Endodermal cell (in vitro differentiated cells): ENCODE measurements around the gene NSUN2. TPM values are rescaled to one million over a fixed set of nuclear protein-coding genes. Genes with fewer than 3 reads are reported as not detected.

Experiments
- DNase-seq: peaks from one replicate; pipeline ENCODE4 v3.0.0-alpha.2; 2017
- H3K27ac ChIP-seq: 2 replicates; pipeline ENCODE4 v1.5.1; 2013; ENCODE audit warnings: mild to moderate bottlenecking, low read depth, low read length, moderate library complexity
- H3K27me3 ChIP-seq: 2 replicates; pipeline ENCODE4 v1.6.1; 2013; ENCODE audit warnings: mild to moderate bottlenecking, low read length, moderate library complexity; ENCODE audit not compliant: insufficient read depth, control insufficient read depth, poor library complexity, severe bottlenecking
- H3K36me3 ChIP-seq: 2 replicates; pipeline ENCODE4 v1.7.0; 2013; ENCODE audit warnings: mild to moderate bottlenecking, low read length, moderate library complexity; ENCODE audit not compliant: control insufficient read depth, insufficient read depth
- H3K4me1 ChIP-seq: one replicate; pipeline ENCODE4 v1.7.0; 2013; ENCODE audit warnings: low read length; ENCODE audit not compliant: control insufficient read depth, insufficient read depth
- H3K4me3 ChIP-seq: 2 replicates; pipeline ENCODE4 v1.5.1; 2013; ENCODE audit warnings: mild to moderate bottlenecking, low read length, moderate library complexity
- H3K9ac ChIP-seq: 2 replicates; pipeline ENCODE4 v1.6.1; 2013; ENCODE audit warnings: mild to moderate bottlenecking, low read length, moderate library complexity; ENCODE audit not compliant: poor library complexity, severe bottlenecking; ENCODE audit errors: extremely low read depth
- H3K9me3 ChIP-seq: 2 replicates; pipeline ENCODE4 v1.6.1; 2013; ENCODE audit warnings: mild to moderate bottlenecking, low read length, moderate library complexity; ENCODE audit not compliant: control insufficient read depth
- H3K27ac Mint-ChIP-seq: 2 replicates; pipeline ENCODE4 v1.8.0; 2020; ENCODE audit warnings: mixed read lengths
- H3K27me3 Mint-ChIP-seq: 2 replicates; pipeline ENCODE4 v1.8.0; 2021; ENCODE audit warnings: mild to moderate bottlenecking, mixed read lengths; ENCODE audit not compliant: insufficient read depth
- H3K36me3 Mint-ChIP-seq: 2 replicates; pipeline ENCODE4 v1.8.0; 2020; ENCODE audit warnings: low read depth, mixed read lengths
- H3K4me1 Mint-ChIP-seq: 2 replicates; pipeline ENCODE4 v1.8.0; 2020; ENCODE audit warnings: mixed read lengths
- H3K4me3 Mint-ChIP-seq: 2 replicates; pipeline ENCODE4 v1.8.0; 2020; ENCODE audit warnings: mild to moderate bottlenecking, moderate library complexity, mixed read lengths
- H3K9me3 Mint-ChIP-seq: 2 replicates; pipeline ENCODE4 v1.8.0; 2020; ENCODE audit warnings: mild to moderate bottlenecking, mixed read lengths
- CTCF ChIP-seq: fragments of 200-600 bp; sonication (generic); conservative IDR thresholded peaks from 2 replicates; pipeline ENCODE4 v1.5.0; 2021; ENCODE audit warnings: antibody characterized with exemption, mild to moderate bottlenecking
- WGBS, 2 experiments: methylation state at CpG; one replicate each; pipeline versions ENCODE4 v1.1.5 to v1.1.7; 2013; ENCODE audit warnings: missing lambda C conversion rate in 2 of 2, mixed read lengths in 1 of 2; ENCODE audit not compliant: insufficient coverage in 1 of 2, insufficient read length in 1 of 2; 5-methylcytosine and 5-hydroxymethylcytosine counted together
- total RNA-seq, 2 donors: library from RNA; stranded (reverse); fragmentation: NEBNext Ultra II Directional in 1 of 2; extraction: Animal tissue kit (Norgen Biotek cat#: 25700) in 1 of 2; gene quantifications; 2 replicates in 1 of 2; 3 replicates in 1 of 2; pipeline ENCODE4 v1.2.1, GENCODE V29; 2021

The NSUN2 gene
- total RNA-seq, 2 donors from 2014 or later = 71.8 to 90.8 TPM

GRCh38 chr5:6581090-6581489 lies 51.8 kb downstream of the NSUN2 start:
- no peak overlapping the region for H3K9ac ChIP-seq
- no peaks in the 10 kb centered on the region for H3K36me3 Mint-ChIP-seq
- peaks cover 20% of the 10 kb centered on the region for H3K9me3 Mint-ChIP-seq
- no peaks in the 10 kb centered on the region for H3K9me3 ChIP-seq
- H3K4me1 ChIP-seq = no peaks in the 10 kb centered on the region
- no peak for DNase-seq
- no peaks in the 10 kb centered on the region for H3K36me3 ChIP-seq
- H3K4me3 Mint-ChIP-seq = no peak overlapping the region
- H3K27me3 ChIP-seq = peaks cover 57% of the 10 kb centered on the region
- H3K27me3 Mint-ChIP-seq = peaks cover 79% of the 10 kb centered on the region
- 82% methylated on average over 1 of the region's 1 CpG; no CpG with 5 or more reads in 1 of the 2 experiments for WGBS, 2 experiments
- TF ChIP-seq CTCF = no peak
- H3K27ac ChIP-seq = no peak overlapping the region
- H3K4me1 Mint-ChIP-seq = no peaks in the 10 kb centered on the region
- H3K27ac Mint-ChIP-seq = no peak overlapping the region
- no peak overlapping the region for H3K4me3 ChIP-seq

DNA sequence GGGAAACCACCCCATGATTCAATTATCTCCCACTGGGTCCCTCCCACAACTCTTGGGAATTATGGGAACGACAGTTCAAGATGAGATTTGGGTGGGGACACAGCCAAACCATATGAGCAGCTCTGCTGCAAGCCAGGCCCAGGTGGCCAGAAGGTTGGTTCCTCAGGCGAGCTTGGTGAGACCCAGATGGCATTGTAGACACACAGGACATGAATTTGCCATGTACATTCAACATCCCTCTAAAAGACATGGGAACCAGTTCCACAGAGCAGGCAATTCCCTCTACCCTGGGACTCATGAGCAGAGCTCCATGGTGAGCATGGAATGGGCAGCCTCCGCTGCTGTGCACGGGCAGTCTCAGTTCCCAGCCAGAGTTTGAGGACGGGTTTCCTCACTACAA lies 53.3 kb downstream of the NSUN2 start:
- peaks cover 66% of the 10 kb centered on the region for H3K27me3 Mint-ChIP-seq
- Histone ChIP-seq H3K4me3 (no peak overlapping the region), H3K27me3 (peaks cover 43% of the 10 kb centered on the region), H3K9me3 (no peaks in the 10 kb centered on the region), H3K4me1 (no peaks in the 10 kb centered on the region), H3K9ac (no peak overlapping the region), H3K36me3 (no peaks in the 10 kb centered on the region), H3K27ac (no peak overlapping the region)
- TF ChIP-seq CTCF = no peak
- WGBS, 2 experiments = 38 to 68% methylated on average over 2 to 5 of the region's 5 CpGs
- peaks cover 20% of the 10 kb centered on the region for H3K9me3 Mint-ChIP-seq
- no peak overlapping the region for H3K27ac Mint-ChIP-seq
- H3K4me3 Mint-ChIP-seq = no peak overlapping the region
- H3K36me3 Mint-ChIP-seq = no peaks in the 10 kb centered on the region
- H3K4me1 Mint-ChIP-seq = no peaks in the 10 kb centered on the region
- no peak for DNase-seq

GRCh38 chr5:6578676-6579343 lies 54.0 kb downstream of the NSUN2 start:
- Mint-ChIP-seq H3K36me3 (no peaks in the 10 kb centered on the region), H3K4me3 (no peak overlapping the region), H3K27me3 (peaks cover 60% of the 10 kb centered on the region), H3K27ac (no peak overlapping the region), H3K4me1 (no peaks in the 10 kb centered on the region), H3K9me3 (peaks cover 20% of the 10 kb centered on the region)
- no peak for DNase-seq
- Histone ChIP-seq H3K27ac (no peak overlapping the region), H3K27me3 (peaks cover 36% of the 10 kb centered on the region), H3K9me3 (no peaks in the 10 kb centered on the region), H3K4me3 (no peak overlapping the region), H3K36me3 (no peaks in the 10 kb centered on the region), H3K4me1 (no peaks in the 10 kb centered on the region), H3K9ac (no peak overlapping the region)
- WGBS, 2 experiments = 76 to 93% methylated on average over 3 to 14 of the region's 14 CpGs
- no peak for TF ChIP-seq CTCF
